Measurements from ENCODE around the gene ZNF492.
"Not testable (repeated sequence)": the region's sequence is repeated elsewhere in the genome, so short reads cannot be mapped to it uniquely, and the experiment has no call there.

Gene ZNF492

DNA sequence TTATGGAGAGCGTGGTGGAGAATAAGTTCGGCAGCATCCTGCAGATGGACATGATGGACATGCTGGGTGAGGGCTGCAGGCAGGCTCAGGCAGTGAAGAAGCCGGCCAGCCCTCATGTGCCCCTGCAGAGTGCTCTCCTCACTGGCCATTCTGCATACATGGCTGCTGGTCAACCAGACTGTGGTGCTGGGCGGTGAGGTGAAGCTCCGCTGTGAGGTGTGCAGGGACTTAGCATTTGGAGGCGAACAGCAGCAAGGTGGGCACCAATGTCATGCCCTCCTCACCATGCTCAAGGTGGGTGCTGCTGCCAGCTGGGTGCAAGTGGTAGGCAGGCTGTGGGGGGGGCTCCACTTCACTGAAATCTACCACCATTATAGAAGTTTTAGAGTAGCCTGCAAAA, 5.7 kb upstream of the ZNF492 start:
- Histone ChIP-seq H3K9me3 (ENCODE audit: insufficient read depth, low read depth, low read length) (no peaks in the 10 kb centered on the region; the same call in 1 of the 2 replicates), H3K9me2 (replicated peaks; ENCODE audit: low read depth, low read length) (no peaks in the 10 kb centered on the region), H3F3A (ENCODE audit: low read depth) (no peaks in the 10 kb centered on the region), H3K4me3 (ENCODE audit: low read length, poor library complexity, severe bottlenecking) (no peak overlapping the region), H2AFZ (ENCODE audit: low read length) (no peak overlapping the region), H3K4me1 (ENCODE audit: insufficient read depth, low read length, poor library complexity, severe bottlenecking) (no peaks in the 10 kb centered on the region), H4K20me1 (ENCODE audit: insufficient read depth, low read length, poor library complexity, severe bottlenecking) (no peaks in the 10 kb centered on the region), H3K36me3 (ENCODE audit: insufficient read depth, low read length) (no peaks in the 10 kb centered on the region), H3K4me2 (ENCODE audit: low read depth, low read length, poor library complexity, severe bottlenecking) (no peak overlapping the region), H3K27me3 (ENCODE audit: insufficient read depth, low read length, poor library complexity, severe bottlenecking) (no peaks in the 10 kb centered on the region), H3K9ac (ENCODE audit: low read depth, low read length, poor library complexity, severe bottlenecking) (no peak overlapping the region), H3K79me2 (ENCODE audit: insufficient read depth, low read length) (no peaks in the 10 kb centered on the region)
- TF ChIP-seq, protein P1, sequence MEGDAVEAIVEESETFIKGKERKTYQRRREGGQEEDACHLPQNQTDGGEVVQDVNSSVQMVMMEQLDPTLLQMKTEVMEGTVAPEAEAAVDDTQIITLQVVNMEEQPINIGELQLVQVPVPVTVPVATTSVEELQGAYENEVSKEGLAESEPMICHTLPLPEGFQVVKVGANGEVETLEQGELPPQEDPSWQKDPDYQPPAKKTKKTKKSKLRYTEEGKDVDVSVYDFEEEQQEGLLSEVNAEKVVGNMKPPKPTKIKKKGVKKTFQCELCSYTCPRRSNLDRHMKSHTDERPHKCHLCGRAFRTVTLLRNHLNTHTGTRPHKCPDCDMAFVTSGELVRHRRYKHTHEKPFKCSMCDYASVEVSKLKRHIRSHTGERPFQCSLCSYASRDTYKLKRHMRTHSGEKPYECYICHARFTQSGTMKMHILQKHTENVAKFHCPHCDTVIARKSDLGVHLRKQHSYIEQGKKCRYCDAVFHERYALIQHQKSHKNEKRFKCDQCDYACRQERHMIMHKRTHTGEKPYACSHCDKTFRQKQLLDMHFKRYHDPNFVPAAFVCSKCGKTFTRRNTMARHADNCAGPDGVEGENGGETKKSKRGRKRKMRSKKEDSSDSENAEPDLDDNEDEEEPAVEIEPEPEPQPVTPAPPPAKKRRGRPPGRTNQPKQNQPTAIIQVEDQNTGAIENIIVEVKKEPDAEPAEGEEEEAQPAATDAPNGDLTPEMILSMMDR (conservative IDR thresholded peaks at IDR 0.05; ENCODE audit: low read length) = no peak
- TF ChIP-seq EZH2phosphoT487 (IDR thresholded peaks at IDR 0.05; ENCODE audit: borderline replicate concordance) = no peak

- H4K20me1 ChIP-seq (ENCODE audit: insufficient read depth, low read length, poor library complexity, severe bottlenecking) = no peaks in the 10 kb centered on the region
- H3K9me3 ChIP-seq (ENCODE audit: insufficient read depth, low read depth, low read length) = peaks cover 3% of the 10 kb centered on the region; the same call in 1 of the 2 replicates
These were observed 315 bp downstream of the ZNF492 start for GRCh38 chr19:22634450-22634827.

DNA sequence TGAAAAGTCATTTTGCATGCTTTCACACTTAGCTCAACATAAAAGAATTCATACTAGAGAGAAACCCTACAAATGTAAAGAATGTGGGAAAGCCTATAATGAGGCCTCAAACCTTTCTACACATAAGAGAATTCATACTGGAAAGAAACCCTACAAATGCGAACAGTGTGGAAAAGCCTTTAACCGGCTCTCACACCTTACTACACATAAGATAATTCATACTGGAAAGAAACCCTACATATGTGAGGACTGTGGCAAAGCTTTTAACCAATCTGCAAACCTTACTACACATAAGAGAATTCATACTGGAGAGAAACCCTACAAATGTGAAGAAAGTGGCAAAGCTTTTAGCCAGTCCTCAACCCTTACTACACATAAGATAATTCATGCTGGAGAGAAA, 51.4 kb downstream of the ZNF492 start:
- H3K9me2 ChIP-seq (replicated peaks; ENCODE audit: low read depth, low read length); H3K9me3 ChIP-seq (ENCODE audit: insufficient read depth, low read depth, low read length); H3K9ac ChIP-seq (ENCODE audit: low read depth, low read length, poor library complexity, severe bottlenecking); H3K36me3 ChIP-seq (ENCODE audit: insufficient read depth, low read length); H3K27me3 ChIP-seq (ENCODE audit: insufficient read depth, low read length, poor library complexity, severe bottlenecking); H3F3A ChIP-seq (ENCODE audit: low read depth); H3K79me2 ChIP-seq (ENCODE audit: insufficient read depth, low read length); H4K20me1 ChIP-seq (ENCODE audit: insufficient read depth, low read length, poor library complexity, severe bottlenecking); H2AFZ ChIP-seq (ENCODE audit: low read length); H3K4me1 ChIP-seq (ENCODE audit: insufficient read depth, low read length, poor library complexity, severe bottlenecking); H3K4me2 ChIP-seq (ENCODE audit: low read depth, low read length, poor library complexity, severe bottlenecking); H3K4me3 ChIP-seq (ENCODE audit: low read length, poor library complexity, severe bottlenecking): not testable (repeated sequence)

More at GRCh38 chr19:22634450-22634827, 315 bp downstream of the ZNF492 start:
- Histone ChIP-seq H3K79me2 (ENCODE audit: insufficient read depth, low read length) (no peaks in the 10 kb centered on the region), H3K9me2 (replicated peaks; ENCODE audit: low read depth, low read length) (no peaks in the 10 kb centered on the region), H2AFZ (ENCODE audit: low read length) (no peak overlapping the region), H3K4me3 (ENCODE audit: low read length, poor library complexity, severe bottlenecking) (no peak overlapping the region), H3F3A (ENCODE audit: low read depth) (no peaks in the 10 kb centered on the region), H3K9ac (ENCODE audit: low read depth, low read length, poor library complexity, severe bottlenecking) (no peak overlapping the region), H3K27me3 (ENCODE audit: insufficient read depth, low read length, poor library complexity, severe bottlenecking) (no peaks in the 10 kb centered on the region), H3K36me3 (ENCODE audit: insufficient read depth, low read length) (no peaks in the 10 kb centered on the region), H3K4me2 (ENCODE audit: low read depth, low read length, poor library complexity, severe bottlenecking) (no peak overlapping the region), H3K4me1 (ENCODE audit: insufficient read depth, low read length, poor library complexity, severe bottlenecking) (no peaks in the 10 kb centered on the region)
- no peak for TF ChIP-seq EZH2phosphoT487 (IDR thresholded peaks at IDR 0.05; ENCODE audit: borderline replicate concordance)
- TF ChIP-seq, protein P1 (conservative IDR thresholded peaks at IDR 0.05; ENCODE audit: low read length) = no peak

GRCh38 chr19:22702661-22703060, 68.5 kb downstream of the ZNF492 start:
- H3K4me1 ChIP-seq (ENCODE audit: insufficient read depth, low read length, poor library complexity, severe bottlenecking); H3K9me2 ChIP-seq (replicated peaks; ENCODE audit: low read depth, low read length); H4K20me1 ChIP-seq (ENCODE audit: insufficient read depth, low read length, poor library complexity, severe bottlenecking); H3K4me3 ChIP-seq (ENCODE audit: low read length, poor library complexity, severe bottlenecking); H3K79me2 ChIP-seq (ENCODE audit: insufficient read depth, low read length); H3K27me3 ChIP-seq (ENCODE audit: insufficient read depth, low read length, poor library complexity, severe bottlenecking); H3K9ac ChIP-seq (ENCODE audit: low read depth, low read length, poor library complexity, severe bottlenecking); H3K4me2 ChIP-seq (ENCODE audit: low read depth, low read length, poor library complexity, severe bottlenecking); H3K36me3 ChIP-seq (ENCODE audit: insufficient read depth, low read length); H3K9me3 ChIP-seq (ENCODE audit: insufficient read depth, low read depth, low read length); H3F3A ChIP-seq (ENCODE audit: low read depth); H2AFZ ChIP-seq (ENCODE audit: low read length): not testable (repeated sequence)

GRCh38 chr19:22703096-22703495, 69.0 kb downstream of the ZNF492 start:
- not testable (repeated sequence) for H3K79me2 ChIP-seq (ENCODE audit: insufficient read depth, low read length); H3K27me3 ChIP-seq (ENCODE audit: insufficient read depth, low read length, poor library complexity, severe bottlenecking); H3K9me3 ChIP-seq (ENCODE audit: insufficient read depth, low read depth, low read length); H3F3A ChIP-seq (ENCODE audit: low read depth); H3K4me2 ChIP-seq (ENCODE audit: low read depth, low read length, poor library complexity, severe bottlenecking); H2AFZ ChIP-seq (ENCODE audit: low read length); H3K4me3 ChIP-seq (ENCODE audit: low read length, poor library complexity, severe bottlenecking); H3K9me2 ChIP-seq (replicated peaks; ENCODE audit: low read depth, low read length); H3K36me3 ChIP-seq (ENCODE audit: insufficient read depth, low read length); H4K20me1 ChIP-seq (ENCODE audit: insufficient read depth, low read length, poor library complexity, severe bottlenecking); H3K4me1 ChIP-seq (ENCODE audit: insufficient read depth, low read length, poor library complexity, severe bottlenecking); H3K9ac ChIP-seq (ENCODE audit: low read depth, low read length, poor library complexity, severe bottlenecking)

Measured in Loucy (cell line).